Mucosa of stomach (tissue), 1 donor: Measurements from ENCODE around the gene CCNG2.

Experiments
- H3K27me3 ChIP-seq: one replicate; pipeline ENCODE4 v1.7.0; 2013; ENCODE audit warnings: mild to moderate bottlenecking, low read length; ENCODE audit not compliant: control insufficient read depth, insufficient read depth
- H3K36me3 ChIP-seq: one replicate; pipeline ENCODE4 v1.7.0; 2013; ENCODE audit warnings: low read length; ENCODE audit not compliant: control insufficient read depth, insufficient read depth
- H3K4me1 ChIP-seq: one replicate; pipeline ENCODE4 v1.7.0; 2013; ENCODE audit warnings: mild to moderate bottlenecking, low read length; ENCODE audit not compliant: control insufficient read depth, insufficient read depth
- H3K4me3 ChIP-seq: one replicate; pipeline ENCODE4 v1.7.0; 2013; ENCODE audit warnings: low read length
- H3K9ac ChIP-seq: one replicate; pipeline ENCODE4 v1.7.0; 2013; ENCODE audit warnings: mild to moderate bottlenecking, low read length, moderate library complexity
- H3K9me3 ChIP-seq: one replicate; pipeline ENCODE4 v1.7.0; 2013; ENCODE audit warnings: mild to moderate bottlenecking, low read length, moderate library complexity; ENCODE audit not compliant: control insufficient read depth
- donor health status: Pancreatic carcinoma.

The CCNG2 gene

GRCh38 chr4:77199276-77199675 is 42.3 kb downstream of the CCNG2 start:
- Histone ChIP-seq H3K9ac (no peak overlapping the region), H3K27me3 (no peaks in the 10 kb centered on the region), H3K4me3 (no peak overlapping the region), H3K4me1 (peaks cover 23% of the 10 kb centered on the region), H3K36me3 (no peaks in the 10 kb centered on the region), H3K9me3 (no peaks in the 10 kb centered on the region)

GRCh38 chr4:77199701-77200100 is 42.7 kb downstream of the CCNG2 start:
- H3K9ac ChIP-seq = no peak overlapping the region
- peaks cover 23% of the 10 kb centered on the region for H3K4me1 ChIP-seq
- no peaks in the 10 kb centered on the region for H3K36me3 ChIP-seq
- H3K27me3 ChIP-seq = no peaks in the 10 kb centered on the region
- H3K4me3 ChIP-seq = no peak overlapping the region
- no peaks in the 10 kb centered on the region for H3K9me3 ChIP-seq

- H3K4me1 ChIP-seq = peaks cover 23% of the 10 kb centered on the region
- H3K27me3 ChIP-seq = no peaks in the 10 kb centered on the region
- H3K9ac ChIP-seq = no peak overlapping the region
- no peak overlapping the region for H3K4me3 ChIP-seq
- no peaks in the 10 kb centered on the region for H3K9me3 ChIP-seq
- H3K36me3 ChIP-seq = no peaks in the 10 kb centered on the region
These were observed 44.3 kb downstream of the CCNG2 start for GRCh38 chr4:77201343-77201742.

GRCh38 chr4:77201857-77202256 is 44.9 kb downstream of the CCNG2 start:
- H3K9ac ChIP-seq = no peak overlapping the region
- H3K9me3 ChIP-seq = no peaks in the 10 kb centered on the region
- H3K4me3 ChIP-seq = no peak overlapping the region
- H3K36me3 ChIP-seq = no peaks in the 10 kb centered on the region
- H3K4me1 ChIP-seq = peaks cover 23% of the 10 kb centered on the region
- H3K27me3 ChIP-seq = no peaks in the 10 kb centered on the region

- Histone ChIP-seq H3K4me3 (no peak overlapping the region), H3K27me3 (no peaks in the 10 kb centered on the region), H3K9me3 (no peaks in the 10 kb centered on the region), H3K4me1 (peaks cover 23% of the 10 kb centered on the region), H3K9ac (no peak overlapping the region), H3K36me3 (no peaks in the 10 kb centered on the region)
These were observed 45.5 kb downstream of the CCNG2 start for GRCh38 chr4:77202491-77202890.

- no peaks in the 10 kb centered on the region for H3K27me3 ChIP-seq
- peaks cover 23% of the 10 kb centered on the region for H3K4me1 ChIP-seq
- H3K36me3 ChIP-seq = no peaks in the 10 kb centered on the region
- no peak overlapping the region for H3K9ac ChIP-seq
- H3K4me3 ChIP-seq = no peak overlapping the region
- H3K9me3 ChIP-seq = no peaks in the 10 kb centered on the region
These were observed 46.6 kb downstream of the CCNG2 start for GRCh38 chr4:77203380-77204197.

- Histone ChIP-seq H3K36me3 (no peaks in the 10 kb centered on the region), H3K9ac (no peak overlapping the region), H3K9me3 (no peaks in the 10 kb centered on the region), H3K27me3 (no peaks in the 10 kb centered on the region), H3K4me3 (no peak overlapping the region), H3K4me1 (peaks cover 23% of the 10 kb centered on the region)
These were observed 47.6 kb downstream of the CCNG2 start for GRCh38 chr4:77204621-77205020.

- Histone ChIP-seq H3K27me3 (no peaks in the 10 kb centered on the region), H3K9me3 (no peaks in the 10 kb centered on the region), H3K36me3 (no peaks in the 10 kb centered on the region), H3K4me1 (no peaks in the 10 kb centered on the region), H3K4me3 (no peak overlapping the region), H3K9ac (no peak overlapping the region)
These were observed 52.0 kb downstream of the CCNG2 start for GRCh38 chr4:77209012-77209411.

- Histone ChIP-seq H3K9ac (no peak overlapping the region), H3K27me3 (no peaks in the 10 kb centered on the region), H3K36me3 (no peaks in the 10 kb centered on the region), H3K9me3 (no peaks in the 10 kb centered on the region), H3K4me3 (no peak overlapping the region), H3K4me1 (no peaks in the 10 kb centered on the region)
These were observed 52.9 kb downstream of the CCNG2 start for GRCh38 chr4:77209936-77210335.

- Histone ChIP-seq H3K9ac (no peak overlapping the region), H3K4me1 (no peaks in the 10 kb centered on the region), H3K27me3 (no peaks in the 10 kb centered on the region), H3K9me3 (no peaks in the 10 kb centered on the region), H3K36me3 (no peaks in the 10 kb centered on the region), H3K4me3 (no peak overlapping the region)
These were observed 58.1 kb downstream of the CCNG2 start for GRCh38 chr4:77215107-77215506.

- Histone ChIP-seq H3K4me1 (no peaks in the 10 kb centered on the region), H3K27me3 (no peaks in the 10 kb centered on the region), H3K9me3 (no peaks in the 10 kb centered on the region)
These were observed 60.5 kb downstream of the CCNG2 start for GRCh38 chr4:77217526-77217925.

GRCh38 chr4:77219266-77219665 is 62.3 kb downstream of the CCNG2 start:
- Histone ChIP-seq H3K27me3 (no peaks in the 10 kb centered on the region), H3K4me3 (no peak overlapping the region), H3K36me3 (no peaks in the 10 kb centered on the region), H3K9me3 (no peaks in the 10 kb centered on the region), H3K4me1 (no peaks in the 10 kb centered on the region), H3K9ac (no peak overlapping the region)

More at GRCh38 chr4:77217526-77217925, 60.5 kb downstream of the CCNG2 start:
- no peak overlapping the region for H3K9ac ChIP-seq
- no peak overlapping the region for H3K4me3 ChIP-seq
- no peaks in the 10 kb centered on the region for H3K36me3 ChIP-seq
